Thyroid gland (tissue), 4 donors: Measurements from ENCODE around the gene LETM1. TPM values are rescaled to one million over a fixed set of nuclear protein-coding genes. Genes with fewer than 3 reads are reported as not detected.

ENCODE experiments used
- DNase-seq, 2 donors: peaks; one replicate each; pipeline ENCODE4 v3.0.0-alpha.2; 2019
- H3K27ac ChIP-seq, 3 donors: fragments of 200-600 bp; sonication (generic); 1 replicate in 2 of 3; 2 replicates in 1 of 3; pipeline ENCODE4 v1.5.1; 2016 to 2019; ENCODE audit warnings: mild to moderate bottlenecking in 1 of 3, moderate library complexity in 1 of 3
- H3K27me3 ChIP-seq: fragments of 200-600 bp; sonication (generic); one replicate; pipeline ENCODE4 v1.5.1; 2019
- H3K36me3 ChIP-seq, 2 donors: fragments of 200-600 bp; sonication (generic); one replicate each; pipeline ENCODE4 v1.5.1; 2016 to 2019
- H3K4me1 ChIP-seq, 2 donors: fragments of 200-600 bp; sonication (generic); one replicate each; pipeline ENCODE4 v1.5.1; 2017 to 2019
- H3K4me3 ChIP-seq, 3 donors: fragments of 200-600 bp; sonication (generic); replicated peaks in 1 of 3; 1 replicate in 2 of 3; 2 replicates in 1 of 3; pipeline ENCODE4 v1.5.1; 2016; ENCODE audit warnings: mild to moderate bottlenecking in 1 of 3
- H3K9me3 ChIP-seq: fragments of 200-600 bp; sonication (generic); one replicate; pipeline ENCODE4 v1.5.1; 2017
- CTCF ChIP-seq, 6 experiments: fragments of 200-600 bp in 3 of 6; fragments of 450-650 bp in 3 of 6; sonication (generic) in 3 of 6; IDR thresholded peaks; one replicate each; pipeline ENCODE4 v1.5.1; 2016 to 2019; ENCODE audit warnings: antibody characterized with exemption in 6 of 6, mild to moderate bottlenecking in 2 of 6, inconsistent platforms in 1 of 6, moderate library complexity in 1 of 6
- POLR2A ChIP-seq, 2 donors: fragments of 450-650 bp; IDR thresholded peaks; one replicate each; pipeline ENCODE4 v1.6.1; 2017; ENCODE audit warnings: antibody characterized with exemption in 2 of 2, mild to moderate bottlenecking in 2 of 2, moderate library complexity in 1 of 2
- WGBS, 2 donors: methylation state at CpG; one replicate each; pipeline ENCODE4 v1.1.5; 2017; 5-methylcytosine and 5-hydroxymethylcytosine counted together
- intact Hi-C: fragments of 100-400 bp; cut with DNase I; formaldehyde crosslinking; loops from one replicate; pipeline ENCODE4 v1.15.1; 2023
- total RNA-seq, 4 donors: library from RNA; depleted of rRNA; stranded (reverse); fragments of >200 nt; gene quantifications; one replicate each; pipeline ENCODE4 v1.2.3, GENCODE V29; 2016

LETM1 gene
- total RNA-seq, 4 donors from 2014 or later = 30.1 to 58.4 (median 49.0) TPM

GRCh38 chr4:1824746-1825145 is 31.2 kb downstream of the LETM1 start:
- no peak overlapping the region for H3K27ac ChIP-seq
- peaks cover 39 to 50% of the 10 kb centered on the region in 2 donors for H3K36me3 ChIP-seq
- H3K27me3 ChIP-seq = no peaks in the 10 kb centered on the region
- no peak overlapping the region for H3K4me3 ChIP-seq
- H3K9me3 ChIP-seq = no peaks in the 10 kb centered on the region
- intact Hi-C loops = no loop called here
- DNase-seq = no peak
- TF ChIP-seq POLR2A (IDR thresholded peaks at IDR 0.05) = no peak
- TF ChIP-seq CTCF (IDR thresholded peaks at IDR 0.05) = no peak
- 85 to 90% methylated on average over 7 to 11 of the region's 11 CpGs for WGBS, 2 donors
- peaks cover 0 to under 1% of the 10 kb centered on the region in 2 donors for H3K4me1 ChIP-seq

GRCh38 chr4:1823545-1823932 is 32.4 kb downstream of the LETM1 start:
- intact Hi-C loops = no loop called here
- no peaks in the 10 kb centered on the region for H3K4me1 ChIP-seq
- no peak for TF ChIP-seq CTCF (IDR thresholded peaks at IDR 0.05)
- TF ChIP-seq POLR2A (IDR thresholded peaks at IDR 0.05) = no peak
- no peak overlapping the region for H3K27ac ChIP-seq
- H3K9me3 ChIP-seq = no peaks in the 10 kb centered on the region
- no peak for DNase-seq
- no peaks in the 10 kb centered on the region for H3K27me3 ChIP-seq
- 97% methylated on average over 12 of the region's 12 CpGs for WGBS, 2 donors
- H3K4me3 ChIP-seq = no peak overlapping the region
- peaks cover 49 to 61% of the 10 kb centered on the region in 2 donors for H3K36me3 ChIP-seq

DNA sequence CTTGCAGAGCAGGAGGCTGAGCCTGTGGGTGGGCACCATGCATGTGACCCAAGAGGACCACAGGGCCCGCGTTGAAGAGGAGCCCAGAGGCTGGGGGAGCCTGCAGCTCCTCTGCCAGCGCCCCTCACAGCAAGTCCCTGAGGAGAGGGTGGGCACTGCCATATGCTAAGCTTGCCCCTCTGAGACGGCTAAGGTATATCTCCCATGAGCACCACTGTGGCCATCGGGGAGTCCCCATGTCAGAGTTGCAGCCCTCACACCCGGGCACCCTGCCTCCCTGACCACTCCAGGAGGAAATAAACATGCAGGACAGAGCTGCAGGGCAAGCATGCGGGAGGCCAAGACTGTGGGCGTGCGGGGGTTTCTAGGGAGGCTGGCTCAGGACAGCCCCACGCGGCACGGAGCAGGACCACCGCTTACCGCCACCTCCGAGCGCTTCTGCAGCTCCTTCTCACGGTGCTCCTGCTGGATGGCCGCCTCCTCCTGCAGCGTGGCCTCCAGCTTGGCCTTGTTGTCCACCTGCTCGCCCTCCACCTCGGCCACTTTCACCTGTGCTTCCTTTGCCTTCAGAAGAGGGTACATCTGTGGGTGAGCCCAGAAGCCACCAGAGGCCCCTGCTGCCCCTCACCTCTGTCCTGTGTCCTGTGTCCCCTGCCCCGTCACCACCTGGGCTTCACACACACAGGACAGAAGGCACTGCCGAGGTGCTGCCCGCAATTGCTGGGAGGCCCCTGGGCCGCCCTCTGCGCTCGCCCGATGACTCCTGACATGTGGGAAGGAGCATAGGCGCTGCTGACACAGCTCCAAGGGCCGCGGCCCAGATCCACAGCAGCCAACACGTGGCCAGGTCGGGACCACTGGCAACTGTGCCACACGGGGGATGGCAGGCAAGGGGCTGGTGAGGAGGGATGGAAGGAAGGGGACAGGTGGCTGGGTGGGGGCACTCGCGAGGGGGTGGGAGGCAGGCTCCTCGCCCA is 33.1 kb downstream of the LETM1 start:
- H3K9me3 ChIP-seq = no peaks in the 10 kb centered on the region
- TF ChIP-seq POLR2A (IDR thresholded peaks at IDR 0.05) = no peak
- no peaks in the 10 kb centered on the region for H3K27me3 ChIP-seq
- H3K4me1 ChIP-seq = no peaks in the 10 kb centered on the region
- intact Hi-C loops = no loop called here
- no peak for DNase-seq
- 92 to 93% methylated on average over 24 to 34 of the region's 37 CpGs for WGBS, 2 donors
- no peak overlapping the region for H3K4me3 ChIP-seq
- peaks cover 55 to 68% of the 10 kb centered on the region in 2 donors for H3K36me3 ChIP-seq
- no peak overlapping the region for H3K27ac ChIP-seq

DNA sequence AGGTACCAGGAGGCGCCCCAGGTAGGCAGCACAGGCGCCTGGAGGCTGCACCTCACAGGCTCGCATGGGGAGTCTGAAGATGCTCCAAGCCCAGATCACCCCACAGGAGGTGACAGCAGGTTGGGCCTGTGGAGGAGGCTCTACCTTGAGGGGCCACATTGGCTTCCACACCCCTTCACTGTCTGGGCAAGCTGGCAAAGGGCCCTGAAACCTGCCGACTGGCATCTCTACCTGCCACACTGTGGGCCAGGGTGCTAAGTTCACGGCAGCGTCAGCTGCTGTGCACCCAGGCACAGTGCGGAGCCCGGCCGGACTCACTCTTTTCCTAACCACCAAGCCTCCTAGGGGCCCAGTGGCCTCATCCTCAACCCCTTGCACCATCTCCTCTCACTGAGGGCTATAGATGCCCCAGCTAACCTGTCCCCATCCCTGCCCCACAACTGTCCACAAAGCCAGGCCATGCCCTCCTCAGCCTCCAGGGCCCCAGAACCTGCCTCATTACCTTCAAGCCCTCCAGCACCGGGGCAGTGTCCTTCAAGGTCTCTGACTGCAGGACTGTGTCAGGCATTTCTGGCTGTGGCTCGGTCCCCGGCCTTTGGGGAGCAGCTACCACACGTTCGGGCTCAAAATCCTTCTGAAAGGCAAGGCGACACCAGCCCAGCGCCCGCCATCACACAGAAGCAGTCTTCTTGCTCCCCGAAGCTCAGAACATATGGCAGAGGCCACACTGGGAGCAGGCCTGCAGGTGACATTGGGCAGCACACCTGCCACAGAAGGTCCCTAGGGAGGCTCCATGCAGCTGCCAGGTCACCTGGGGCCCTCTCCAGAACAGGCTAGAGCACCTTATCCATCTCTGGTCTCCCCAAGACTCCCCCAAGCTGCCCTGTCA is 34.0 kb downstream of the LETM1 start:
- no peak overlapping the region for H3K4me3 ChIP-seq
- no peaks in the 10 kb centered on the region for H3K4me1 ChIP-seq
- 93 to 96% methylated on average over 10 to 15 of the region's 18 CpGs for WGBS, 2 donors
- DNase-seq = no peak
- TF ChIP-seq CTCF (IDR thresholded peaks at IDR 0.05) (no peak), POLR2A (IDR thresholded peaks at IDR 0.05) (no peak)
- H3K27ac ChIP-seq = no peak overlapping the region
- H3K9me3 ChIP-seq = no peaks in the 10 kb centered on the region
- H3K36me3 ChIP-seq = peaks cover 56 to 70% of the 10 kb centered on the region in 2 donors
- no peaks in the 10 kb centered on the region for H3K27me3 ChIP-seq
- intact Hi-C loops = no loop called here

- no peaks in the 10 kb centered on the region for H3K4me1 ChIP-seq
- 93 to 94% methylated on average over 7 of the region's 7 CpGs for WGBS, 2 donors
- no peak overlapping the region for H3K4me3 ChIP-seq
- no peaks in the 10 kb centered on the region for H3K27me3 ChIP-seq
- H3K36me3 ChIP-seq = peaks cover 67 to 82% of the 10 kb centered on the region in 2 donors
- DNase-seq = no peak
- TF ChIP-seq POLR2A (IDR thresholded peaks at IDR 0.05) (no peak), CTCF (IDR thresholded peaks at IDR 0.05) (no peak)
- no peaks in the 10 kb centered on the region for H3K9me3 ChIP-seq
- intact Hi-C loops = loop anchor here (10.0 kb wide), 1 partner anchor 75 kb away; no protein-coding TSS in a partner anchor
- no peak overlapping the region for H3K27ac ChIP-seq
These were observed 36.1 kb downstream of the LETM1 start for GRCh38 chr4:1819816-1820215.
